Pancreas (tissue), 10 donors: ENCODE results near the gene ASTN2. TPM values are rescaled to one million over a fixed set of nuclear protein-coding genes. Genes with fewer than 3 reads are reported as not detected.

ENCODE experiments used
- ATAC-seq, 4 donors: fragments of 200-7000 bp; cut with Tn5 transposase; one replicate each; pipeline versions ENCODE4 v1.8.0 to v1.9.1; 2020; ENCODE audit warnings: mild to moderate bottlenecking in 4 of 4, moderate library complexity in 4 of 4
- DNase-seq, 6 donors: peaks; one replicate each; pipeline ENCODE4 v3.0.0-alpha.2; 2020
- FAIRE-seq: peaks from 2 replicates; lab custom pipeline; 2012; peaks lifted over from hg19 to GRCh38; lab: Jason Lieb, UNC
- H3K27ac ChIP-seq, 4 donors: fragments of 200-600 bp; sonication (generic); 1 replicate in 3 of 4; 2 replicates in 1 of 4; pipeline versions ENCODE4 v1.5.0 to v1.8.0; 2020
- H3K27me3 ChIP-seq, 4 donors: fragments of 200-600 bp; one replicate each; pipeline ENCODE4 v1.8.0; 2021
- H3K36me3 ChIP-seq, 3 donors: fragments of 200-600 bp; sonication (generic) in 1 of 3; one replicate each; pipeline versions ENCODE4 v1.5.0 to v1.8.0; 2020 to 2021
- H3K4me1 ChIP-seq, 3 donors: fragments of 200-600 bp; one replicate each; pipeline ENCODE4 v1.8.0; 2021
- H3K4me3 ChIP-seq, 4 donors: fragments of 200-600 bp; sonication (generic) in 2 of 4; one replicate each; pipeline versions ENCODE4 v1.5.0 to v1.8.0; 2020 to 2021
- H3K9me3 ChIP-seq, 4 donors: fragments of 200-600 bp; one replicate each; pipeline ENCODE4 v1.8.0; 2021
- CTCF ChIP-seq, 4 donors: fragments of 200-600 bp; sonication (generic) in 3 of 4; IDR thresholded peaks; one replicate each; pipeline versions ENCODE4 v1.5.0 to v1.8.0; 2021; ENCODE audit warnings: antibody characterized with exemption in 4 of 4
- WGBS, 2 donors: extraction: QIAGEN DNeasy Blood & Tissue Kit; methylation state at CpG; one replicate each; pipeline ENCODE4 v1.1.7; 2013; 5-methylcytosine and 5-hydroxymethylcytosine counted together
- intact Hi-C, 3 donors: fragments of 100-400 bp; cut with DNase I; formaldehyde crosslinking; loops; one replicate each; pipeline versions ENCODE4 v1.11.1 to v1.14.2; 2022
- polyA plus RNA-seq, 2 donors: library from polyadenylated mRNA; stranded (reverse); fragments of 200-250 nt; gene quantifications; one replicate each; pipeline ENCODE4 v1.2.3, GENCODE V29; 2013
- total RNA-seq, 6 donors: library from RNA; stranded (reverse); fragmentation: NEBNext Ultra II Directional in 4 of 6; extraction: Animal tissue kit (Norgen Biotek cat#: 25700) in 4 of 6; gene quantifications; one replicate each; pipeline versions ENCODE4 v1.2.1 to v1.2.4, GENCODE V29; 2021 to 2023
- donor health status: healthy with polysubstance abuse.
- donor health status: DM: no; HTN: no; CAD: no; lungs with moderate emphysema.
- donor health status: DM: no; HTN: no; CAD: no.
- donor health status: control.
- donor health status: control.
- donor health status: Bipolar disorder and iron deficiency.
- donor health status: DM: yes; HTN: yes; CAD: no.
- donor health status: DM: no; HTN: no; CAD: no.
- donor health status: DM: no; HTN: no; CAD: no.
- donor health status: DM: yes; HTN: yes; CAD: no.

The ASTN2 gene
- total and polyA plus RNA-seq, 8 donors: 1.3 to 11.9 (median 6.7) TPM

- Histone ChIP-seq H3K36me3 (no peaks in the 10 kb centered on the region), H3K27me3 (no peaks in the 10 kb centered on the region), H3K9me3 (no peaks in the 10 kb centered on the region), H3K4me1 (peaks cover 0 to 7% (median 0%) of the 10 kb centered on the region in 3 donors), H3K27ac (no peak overlapping the region), H3K4me3 (no peak overlapping the region)
- no peak for TF ChIP-seq CTCF (IDR thresholded peaks at IDR 0.05)
- FAIRE-seq (no peak), DNase-seq (peak in 1 of 6 donors; percentile 33), ATAC-seq (peak in 2 of 4 donors; percentile 55 to 84)
- WGBS, 2 donors: 46 to 67% methylated on average over 3 of the region's 3 CpGs
- intact Hi-C loops: no loop called here
These were observed 138.4 kb downstream of the ASTN2 start for GRCh38 chr9:117276444-117276843.

- no peaks in the 10 kb centered on the region for H3K9me3 ChIP-seq
- TF ChIP-seq CTCF (IDR thresholded peaks at IDR 0.05): no peak
- 60 to 75% methylated on average over 1 of the region's 1 CpG for WGBS, 2 donors
- H3K36me3 ChIP-seq: no peaks in the 10 kb centered on the region
- no peak for DNase-seq
- no peak for FAIRE-seq
- no peak overlapping the region for H3K4me3 ChIP-seq
- no peaks in the 10 kb centered on the region for H3K27me3 ChIP-seq
- ATAC-seq: no peak
- H3K27ac ChIP-seq: no peak overlapping the region
- peaks cover 0 to 7% (median 0%) of the 10 kb centered on the region in 3 donors for H3K4me1 ChIP-seq
- intact Hi-C loops: no loop called here
These were observed 141.2 kb downstream of the ASTN2 start for GRCh38 chr9:117273612-117274011.

- no peak for TF ChIP-seq CTCF (IDR thresholded peaks at IDR 0.05)
- H3K4me3 ChIP-seq: no peak overlapping the region
- WGBS, 2 donors: 84 to 89% methylated on average over 9 of the region's 9 CpGs
- DNase-seq: no peak
- no peak for ATAC-seq
- no peak overlapping the region for H3K27ac ChIP-seq
- no peaks in the 10 kb centered on the region for H3K9me3 ChIP-seq
- no peaks in the 10 kb centered on the region for H3K36me3 ChIP-seq
- H3K4me1 ChIP-seq: no peaks in the 10 kb centered on the region
- FAIRE-seq: no peak
- H3K27me3 ChIP-seq: no peaks in the 10 kb centered on the region
- intact Hi-C loops: no loop called here
These were observed 145.9 kb downstream of the ASTN2 start for GRCh38 chr9:117268847-117269446.

GRCh38 chr9:117266855-117267497 lies 147.9 kb downstream of the ASTN2 start:
- WGBS, 2 donors: 90 to 91% methylated on average over 2 of the region's 2 CpGs
- Histone ChIP-seq H3K4me3 (no peak overlapping the region), H3K9me3 (no peaks in the 10 kb centered on the region), H3K4me1 (no peaks in the 10 kb centered on the region), H3K36me3 (no peaks in the 10 kb centered on the region), H3K27me3 (no peaks in the 10 kb centered on the region), H3K27ac (no peak overlapping the region)
- no peak for FAIRE-seq
- TF ChIP-seq CTCF (IDR thresholded peaks at IDR 0.05): no peak
- intact Hi-C loops: no loop called here
- no peak for ATAC-seq
- no peak for DNase-seq

- ATAC-seq (no peak), FAIRE-seq (no peak), DNase-seq (no peak)
- Histone ChIP-seq H3K9me3 (no peaks in the 10 kb centered on the region), H3K27me3 (no peaks in the 10 kb centered on the region), H3K4me1 (no peaks in the 10 kb centered on the region), H3K4me3 (no peak overlapping the region), H3K36me3 (no peaks in the 10 kb centered on the region), H3K27ac (no peak overlapping the region)
- TF ChIP-seq CTCF (IDR thresholded peaks at IDR 0.05): no peak
- 74 to 81% methylated on average over 4 of the region's 4 CpGs for WGBS, 2 donors
- intact Hi-C loops: no loop called here
These were observed 149.6 kb downstream of the ASTN2 start for GRCh38 chr9:117265253-117265652.
